ENCODE measurements around the gene NID1.

- no peak for TF ChIP-seq EZH2 (IDR thresholded peaks at IDR 0.05; ENCODE audit: insufficient read depth, poor library complexity, severe bottlenecking)
- TF ChIP-seq EZH2phosphoT487 (IDR thresholded peaks at IDR 0.05; ENCODE audit: insufficient read depth, low read depth) = no peak
These were observed 136.7 kb downstream of the NID1 start for GRCh38 chr1:235928197-235928596.
